HepG2 (cell line): ENCODE data around the gene U2AF2.

Experiments
- ESRRA ChIP-seq: sonication (generic); formaldehyde crosslinking; IDR thresholded peaks from 2 replicates; pipeline ENCODE4 v1.5.1; 2020; ENCODE audit warnings: mild to moderate bottlenecking, low read depth, missing genetic modification reagents
- FOXO1 ChIP-seq: sonication (generic); formaldehyde crosslinking; IDR thresholded peaks from 2 replicates; pipeline ENCODE4 v1.4.0; 2020; ENCODE audit warnings: missing genetic modification reagents
- GTF2F1 ChIP-seq: fragments of 150-350 bp; IDR thresholded peaks from 2 replicates; pipeline ENCODE4 v1.6.1; 2014; ENCODE audit warnings: low read length
- HHEX ChIP-seq: IDR thresholded peaks from 2 replicates; pipeline ENCODE4 v1.6.1; 2016; ENCODE audit warnings: control low read depth
- JUN ChIP-seq: sonication (generic); formaldehyde crosslinking; IDR thresholded peaks from 2 replicates; pipeline ENCODE4 v1.4.0; 2020; ENCODE audit warnings: mild to moderate bottlenecking, missing genetic modification reagents
- NFYB ChIP-seq: sonication (generic); formaldehyde crosslinking; IDR thresholded peaks from 2 replicates; pipeline ENCODE4 v1.4.0; 2020; ENCODE audit warnings: missing genetic modification reagents
- SALL2 ChIP-seq: sonication (generic); formaldehyde crosslinking; IDR thresholded peaks from 2 replicates; pipeline ENCODE4 v1.8.1; 2023; ENCODE audit warnings: mild to moderate bottlenecking, missing genetic modification reagents, inconsistent platforms
- SUZ12 ChIP-seq: fragments of 150-350 bp; IDR thresholded peaks from 2 replicates; pipeline ENCODE4 v1.6.1; 2014; ENCODE audit warnings: low read depth, low read length
- ZNF138 ChIP-seq: sonication (generic); formaldehyde crosslinking; IDR thresholded peaks from 2 replicates; pipeline ENCODE4 v1.5.0; 2020; ENCODE audit warnings: mild to moderate bottlenecking, low read depth, missing genetic modification reagents

GRCh38 chr19:55660404-55660803 lies 5.6 kb downstream of the U2AF2 start:
- no peak for TF ChIP-seq FOXO1 (CRISPR knock-in tag)
- no peak for TF ChIP-seq GTF2F1
- no peak for TF ChIP-seq SALL2 (CRISPR knock-in tag)
- TF ChIP-seq JUN (CRISPR knock-in tag), result no peak
- TF ChIP-seq NFYB (CRISPR knock-in tag), result no peak
- no peak for TF ChIP-seq SUZ12
- TF ChIP-seq ZNF138 (CRISPR knock-in tag), result no peak
- no peak for TF ChIP-seq HHEX (CRISPR knock-in tag)
- no peak for TF ChIP-seq ESRRA (CRISPR knock-in tag)
